SU-DHL-6 (cell line): ENCODE measurements around the gene KCTD19.

Experiments
- H2AFZ ChIP-seq: fragments of 200-600 bp; sonication (generic); 2 replicates; pipeline ENCODE4 v1.6.1; 2014; ENCODE audit warnings: low read depth, mild to moderate bottlenecking, moderate library complexity, mixed read lengths, antibody characterized with exemption, low read length; ENCODE audit not compliant: severe bottlenecking
- H3F3A ChIP-seq: fragments of 200-600 bp; shearing (Covaris generic); 2 replicates; pipeline ENCODE4 v1.6.0; 2016; ENCODE audit warnings: antibody characterized with exemption, mild to moderate bottlenecking; ENCODE audit not compliant: insufficient read depth
- H3K27ac ChIP-seq: fragments of 200-600 bp; sonication (generic); 2 replicates; pipeline ENCODE4 v1.5.1; 2016; ENCODE audit warnings: low read depth, mild to moderate bottlenecking, low read length, moderate library complexity, mixed read lengths
- H3K27me3 ChIP-seq: fragments of 200-600 bp; sonication (generic), shearing (Covaris generic); 2 replicates; pipeline ENCODE4 v1.6.0; 2014; ENCODE audit warnings: mild to moderate bottlenecking, low read length
- H3K36me3 ChIP-seq: fragments of 200-600 bp; sonication (generic); 2 replicates; pipeline ENCODE4 v1.6.1; 2014; ENCODE audit warnings: mild to moderate bottlenecking, low read length, mixed read lengths
- H3K4me2 ChIP-seq: fragments of 300-600, 200-600 bp; shearing (Covaris generic), sonication (generic); 2 replicates; pipeline ENCODE4 v1.6.0; 2014; ENCODE audit warnings: low read length, low read depth, mild to moderate bottlenecking; ENCODE audit not compliant: poor library complexity, severe bottlenecking
- H3K4me3 ChIP-seq: fragments of 200-600 bp; sonication (generic); 2 replicates; pipeline ENCODE4 v1.5.1; 2014; ENCODE audit warnings: antibody characterized with exemption, low read length, mild to moderate bottlenecking, mixed read lengths; ENCODE audit not compliant: insufficient read depth, poor library complexity, severe bottlenecking
- H3K79me2 ChIP-seq: fragments of 200-600 bp; sonication (generic); 2 replicates; pipeline ENCODE4 v1.6.1; 2014; ENCODE audit warnings: mild to moderate bottlenecking, low read length, moderate library complexity; ENCODE audit not compliant: insufficient read depth
- H3K9ac ChIP-seq: fragments of 200-600 bp; sonication (generic); 2 replicates; pipeline ENCODE4 v1.7.0; 2014; ENCODE audit warnings: mild to moderate bottlenecking, low read length
- H3K9me2 ChIP-seq: fragments of 200-600 bp; sonication (generic); replicated peaks from 2 replicates; pipeline ENCODE4 v1.6.1; 2014; ENCODE audit warnings: low read length; ENCODE audit not compliant: insufficient read depth
- H3K9me3 ChIP-seq: fragments of 200-600 bp; sonication (generic); 2 replicates; pipeline ENCODE4 v1.6.1; 2014; ENCODE audit warnings: low read length, mixed read lengths; ENCODE audit not compliant: insufficient read depth
- H4K20me1 ChIP-seq: fragments of 200-600 bp; sonication (generic); 2 replicates; pipeline ENCODE4 v1.6.1; 2014; ENCODE audit warnings: low read depth, mild to moderate bottlenecking, antibody characterized with exemption, low read length, moderate library complexity, mixed read lengths
- EZH2phosphoT487 ChIP-seq: fragments of 200-600 bp; sonication (generic), shearing (Covaris generic); conservative IDR thresholded peaks from 2 replicates; pipeline ENCODE4 v1.6.1; 2018; ENCODE audit warnings: mild to moderate bottlenecking, antibody characterized with exemption, low read length, moderate library complexity, mixed read lengths
- TF ChIP-seq, protein P1 (sequence below): fragments of 200-600 bp; sonication (generic); IDR thresholded peaks from one replicate; pipeline ENCODE4 v1.5.1; 2017; ENCODE audit warnings: antibody characterized with exemption, mild to moderate bottlenecking, low read length, moderate library complexity; ENCODE audit not compliant: insufficient read depth, poor library complexity, severe bottlenecking

Gene KCTD19

DNA sequence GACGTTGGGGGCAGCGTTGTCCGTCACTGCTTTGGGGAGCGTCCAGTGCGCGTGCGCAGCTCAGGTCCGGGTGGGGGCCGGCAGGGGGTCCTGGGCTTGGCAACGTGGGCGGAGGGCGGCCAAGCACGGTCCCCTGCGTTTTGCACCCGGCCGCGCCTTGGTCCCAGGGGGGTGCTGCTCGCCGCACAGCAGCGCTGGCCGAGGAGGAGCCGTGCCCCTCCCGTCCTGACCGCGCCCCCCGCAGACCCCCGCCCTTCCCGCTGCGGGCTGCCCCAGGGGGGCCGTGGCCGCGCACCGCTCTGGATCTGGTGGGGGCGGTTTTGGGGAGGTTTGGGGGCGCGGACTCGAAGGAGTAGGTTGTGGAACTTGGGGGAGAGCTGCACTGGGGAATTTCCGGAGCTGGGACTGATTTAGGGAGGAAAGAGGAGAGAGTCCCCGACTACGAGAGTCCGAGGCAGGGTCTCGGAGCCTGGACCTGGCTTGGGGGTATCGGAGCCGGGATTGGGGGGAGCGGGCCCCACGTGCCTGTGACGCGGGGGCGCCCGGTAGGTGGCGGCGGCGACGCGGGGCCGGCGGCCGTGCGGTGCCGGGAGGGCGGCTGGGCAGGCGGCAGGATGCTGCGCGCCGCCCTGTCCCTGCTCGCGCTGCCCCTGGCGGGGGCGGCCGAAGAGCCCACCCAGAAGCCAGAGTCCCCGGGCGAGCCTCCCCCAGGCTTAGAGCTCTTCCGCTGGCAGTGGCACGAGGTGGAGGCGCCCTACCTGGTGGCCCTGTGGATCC is 78.0 kb downstream of the KCTD19 start, which contains the start of gene SLC9A5:
Gene SLC9A5, plus strand, starts transcription at position 579 of the 777 bp plus-strand sequence. Its CDS starts 36 bp downstream, at position 615.
- Histone ChIP-seq H4K20me1 (no peaks in the 10 kb centered on the region), H3K27ac (no peak within 1 kb of the TSS), H2AFZ (peak within 1 kb of the TSS; percentile 65)

DNA sequence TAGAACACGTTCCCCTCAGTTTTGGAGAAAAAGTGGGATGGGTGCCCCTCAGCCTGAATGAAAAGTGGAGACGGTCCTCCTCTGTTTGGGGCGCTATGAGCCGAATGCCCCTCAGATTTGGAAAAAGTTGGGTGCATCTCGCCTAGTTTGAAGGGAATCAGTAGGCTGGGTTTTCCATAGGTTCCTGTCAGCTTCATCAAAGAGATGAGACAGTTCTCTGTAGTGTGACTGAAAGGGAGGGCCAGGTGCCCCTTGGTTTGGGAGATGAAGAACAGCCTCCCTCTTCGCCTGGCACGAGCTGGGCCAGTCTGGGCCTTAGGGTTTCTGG is 78.5 kb downstream of the KCTD19 start:
- Histone ChIP-seq H3K9me3 (no peaks in the 10 kb centered on the region), H3K27me3 (no peaks in the 10 kb centered on the region), H3K79me2 (no peaks in the 10 kb centered on the region), H3K9ac (peak overlapping the region; percentile 62), H3K9me2 (no peaks in the 10 kb centered on the region), H3K4me2 (peak overlapping the region; percentile 77), H3F3A (no peaks in the 10 kb centered on the region), H2AFZ (peak overlapping the region; percentile 65), H3K4me3 (peak overlapping the region; percentile 50), H4K20me1 (no peaks in the 10 kb centered on the region), H3K27ac (no peak overlapping the region), H3K36me3 (no peaks in the 10 kb centered on the region)
- TF ChIP-seq, protein P1, sequence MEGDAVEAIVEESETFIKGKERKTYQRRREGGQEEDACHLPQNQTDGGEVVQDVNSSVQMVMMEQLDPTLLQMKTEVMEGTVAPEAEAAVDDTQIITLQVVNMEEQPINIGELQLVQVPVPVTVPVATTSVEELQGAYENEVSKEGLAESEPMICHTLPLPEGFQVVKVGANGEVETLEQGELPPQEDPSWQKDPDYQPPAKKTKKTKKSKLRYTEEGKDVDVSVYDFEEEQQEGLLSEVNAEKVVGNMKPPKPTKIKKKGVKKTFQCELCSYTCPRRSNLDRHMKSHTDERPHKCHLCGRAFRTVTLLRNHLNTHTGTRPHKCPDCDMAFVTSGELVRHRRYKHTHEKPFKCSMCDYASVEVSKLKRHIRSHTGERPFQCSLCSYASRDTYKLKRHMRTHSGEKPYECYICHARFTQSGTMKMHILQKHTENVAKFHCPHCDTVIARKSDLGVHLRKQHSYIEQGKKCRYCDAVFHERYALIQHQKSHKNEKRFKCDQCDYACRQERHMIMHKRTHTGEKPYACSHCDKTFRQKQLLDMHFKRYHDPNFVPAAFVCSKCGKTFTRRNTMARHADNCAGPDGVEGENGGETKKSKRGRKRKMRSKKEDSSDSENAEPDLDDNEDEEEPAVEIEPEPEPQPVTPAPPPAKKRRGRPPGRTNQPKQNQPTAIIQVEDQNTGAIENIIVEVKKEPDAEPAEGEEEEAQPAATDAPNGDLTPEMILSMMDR, result no peak
- TF ChIP-seq EZH2phosphoT487, result no peak

More for the DNA sequence above, 78.0 kb downstream of the KCTD19 start, which contains the start of gene SLC9A5:
- no peaks in the 10 kb centered on the region for H3K9me3 ChIP-seq
- H3K79me2 ChIP-seq, result no peaks in the 10 kb centered on the region
- H3K9me2 ChIP-seq, result no peaks in the 10 kb centered on the region
- H3K27me3 ChIP-seq, result no peaks in the 10 kb centered on the region
- TF ChIP-seq EZH2phosphoT487, result no peak
- TF ChIP-seq, protein P1, result no peak
- no peaks in the 10 kb centered on the region for H3K36me3 ChIP-seq
- H3K4me3 ChIP-seq, result peak within 1 kb of the TSS; percentile 50
- H3K9ac ChIP-seq, result peak within 1 kb of the TSS; percentile 62
- H3K4me2 ChIP-seq, result peak within 1 kb of the TSS; percentile 77
- no peaks in the 10 kb centered on the region for H3F3A ChIP-seq

DNA sequence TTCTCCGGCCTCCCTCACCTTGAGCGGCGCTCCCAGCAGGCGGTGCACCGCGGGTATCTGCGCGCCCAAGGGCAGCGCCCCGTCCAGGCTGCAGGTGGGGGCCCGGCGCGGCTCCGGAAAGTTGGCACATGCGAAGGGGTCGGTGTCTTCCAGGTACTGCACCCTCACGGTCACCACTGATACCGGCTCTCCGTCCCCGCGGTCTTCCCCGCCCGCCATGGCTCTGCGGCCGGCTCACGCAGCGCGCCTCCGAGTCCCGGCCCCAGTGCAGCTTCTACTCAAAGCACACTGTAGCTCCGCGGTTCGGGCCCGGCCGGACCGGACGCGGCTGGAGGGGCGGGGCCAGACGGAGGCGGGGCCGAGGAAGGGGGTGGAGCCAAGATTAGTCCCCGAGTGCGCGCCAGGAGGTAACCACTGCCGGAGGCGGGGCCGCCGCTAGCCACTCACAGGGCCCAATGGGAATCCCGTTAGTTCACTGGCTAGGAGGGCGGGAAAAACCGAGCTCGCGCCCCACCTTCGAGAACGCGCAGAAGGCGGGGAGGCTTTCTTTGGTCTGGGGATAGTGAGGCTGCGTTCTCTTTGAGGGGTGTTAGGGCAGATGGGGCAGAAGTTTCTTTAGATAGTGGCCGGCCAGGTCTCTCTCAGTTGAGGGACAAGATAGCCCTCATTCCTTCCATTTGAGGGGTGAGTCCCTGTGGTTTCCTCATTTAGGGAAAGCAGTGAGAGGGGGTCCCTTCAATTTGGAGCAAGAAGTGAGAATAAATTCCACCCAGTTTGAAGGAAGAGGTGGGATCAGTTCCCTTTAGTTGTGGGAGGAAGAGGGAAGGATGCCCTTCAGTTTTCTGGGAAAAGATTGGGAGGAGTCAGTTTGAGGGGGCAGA is 79.1 kb downstream of the KCTD19 start, which contains the start of gene FHOD1:
Gene FHOD1, minus strand, starts transcription at position 290 of the 881 bp plus-strand sequence. Its CDS starts 71 bp downstream, at position 219.
- H2AFZ ChIP-seq, result peak within 1 kb of the TSS; percentile 79
- no peaks in the 10 kb centered on the region for H3F3A ChIP-seq

More for the DNA sequence above, 79.1 kb downstream of the KCTD19 start, which contains the start of gene FHOD1:
- Histone ChIP-seq H3K36me3 (no peaks in the 10 kb centered on the region), H3K4me3 (peak within 1 kb of the TSS; percentile 60), H3K27me3 (no peaks in the 10 kb centered on the region), H3K9ac (peak within 1 kb of the TSS; percentile 62), H3K4me2 (peak within 1 kb of the TSS; percentile 77), H3K9me3 (no peaks in the 10 kb centered on the region), H3K27ac (no peak within 1 kb of the TSS), H4K20me1 (no peaks in the 10 kb centered on the region), H3K79me2 (no peaks in the 10 kb centered on the region), H3K9me2 (no peaks in the 10 kb centered on the region)
- TF ChIP-seq, protein P1, result no peak
- no peak for TF ChIP-seq EZH2phosphoT487
